Dedifferentiated amniotic fluid mesenchymal stem cell (primary cell): ENCODE measurements around the gene KDM2A.
"Not testable (repeated sequence)": the region's sequence is repeated elsewhere in the genome, so short reads cannot be mapped to it uniquely, and the experiment has no call there.

Source experiments
- DNase-seq: peaks from one replicate; pipeline ENCODE4 v3.0.0-alpha.2; 2016; ENCODE audit errors: extremely low spot score

Gene KDM2A

DNA sequence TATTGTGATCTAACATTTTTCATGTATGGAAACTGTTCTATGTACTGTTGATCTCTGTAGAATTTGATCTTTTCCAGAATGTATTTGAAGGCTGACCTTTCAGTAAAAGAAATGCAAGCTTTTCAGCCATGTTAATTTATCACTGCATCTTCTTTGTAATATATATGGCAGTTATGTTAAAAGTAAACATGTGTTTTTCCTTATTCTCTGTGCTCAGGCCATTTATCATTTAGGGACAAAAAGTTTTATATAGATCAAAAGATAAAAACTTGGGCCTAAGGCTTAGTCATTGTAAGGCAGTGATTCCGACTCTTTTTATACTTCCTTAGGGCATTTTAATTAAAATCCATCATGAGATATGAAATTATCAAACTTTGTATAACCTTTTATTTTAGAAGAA, 48.7 kb downstream of the KDM2A start:
- DNase-seq, result no peak

DNA sequence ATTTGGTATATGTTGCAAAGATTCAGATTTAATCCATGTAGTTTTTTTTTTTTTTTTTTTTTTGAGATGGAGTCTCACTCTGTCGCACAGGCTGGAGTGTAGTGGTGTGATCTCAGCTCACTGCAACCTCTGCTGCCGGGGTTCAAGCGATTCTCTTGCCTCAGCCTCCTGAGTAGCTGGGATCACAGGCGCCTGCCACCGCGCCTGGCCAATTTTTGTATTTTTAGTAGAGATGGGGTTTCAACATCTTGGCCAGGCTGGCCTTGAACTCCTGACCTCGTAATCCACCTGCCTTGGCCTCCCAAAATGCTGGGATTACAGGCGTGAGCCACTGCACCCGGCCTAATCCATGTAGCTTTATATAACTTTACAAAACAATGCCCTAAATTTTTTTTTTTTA, 49.8 kb downstream of the KDM2A start:
- DNase-seq, result not testable (repeated sequence)

DNA sequence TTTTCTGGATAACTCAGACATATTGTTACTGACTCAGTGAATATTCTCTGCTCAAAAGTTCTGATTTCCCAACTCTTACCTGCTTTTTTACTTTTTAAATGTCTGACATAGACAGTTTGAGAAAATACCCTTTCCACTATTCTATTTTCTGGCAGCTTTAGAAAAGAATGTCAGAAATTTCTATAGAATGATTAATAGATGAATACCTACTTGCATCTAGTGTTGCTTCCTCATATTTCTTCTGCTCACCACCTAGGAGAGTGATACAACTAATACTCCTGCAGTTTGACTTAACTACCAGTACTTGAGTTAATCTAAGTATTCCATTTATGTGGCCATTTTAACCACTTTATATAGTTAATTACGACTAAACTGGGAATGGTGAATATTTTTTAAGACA, 55.2 kb downstream of the KDM2A start:
- DNase-seq, result no peak

DNA sequence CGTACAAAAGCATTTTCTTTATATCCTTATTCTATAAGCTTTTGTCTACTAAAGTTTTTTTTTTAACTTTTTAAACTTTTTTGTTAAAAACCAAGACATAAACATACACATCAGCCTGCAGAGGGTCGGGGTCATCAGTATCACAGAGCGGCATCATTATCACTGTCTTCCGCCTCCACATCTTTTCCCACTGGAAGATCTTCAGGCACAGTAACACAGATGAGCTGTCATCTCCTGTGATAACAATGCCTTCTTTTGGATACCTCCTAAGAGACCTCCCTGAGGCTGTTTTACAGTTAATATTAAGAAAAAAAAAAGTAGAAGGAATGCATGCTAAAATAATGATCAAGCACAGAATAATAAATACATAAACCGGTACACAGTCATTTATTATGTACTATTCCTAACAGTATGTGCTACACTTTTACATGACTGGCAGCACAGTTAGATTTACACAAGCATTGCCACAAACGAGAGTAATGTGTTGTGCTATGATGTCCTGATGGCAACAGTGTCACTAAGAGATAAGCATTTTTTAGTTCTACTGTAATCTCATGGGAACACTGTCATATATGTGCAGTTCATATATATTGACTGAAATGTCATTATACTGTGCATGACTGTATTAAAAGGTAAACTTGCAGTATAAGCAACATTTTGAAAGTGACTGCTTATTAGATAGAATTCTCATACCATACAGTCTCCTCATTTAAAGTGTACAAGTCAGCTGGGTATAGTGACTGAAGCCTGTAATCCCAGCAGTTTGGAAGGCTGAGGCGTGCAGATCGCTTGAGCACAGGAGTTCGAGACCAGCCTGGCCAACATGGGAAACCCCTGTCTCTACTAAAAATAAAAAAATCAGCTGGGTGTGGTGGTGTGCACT, 58.6 kb downstream of the KDM2A start:
- no peak for DNase-seq

DNA sequence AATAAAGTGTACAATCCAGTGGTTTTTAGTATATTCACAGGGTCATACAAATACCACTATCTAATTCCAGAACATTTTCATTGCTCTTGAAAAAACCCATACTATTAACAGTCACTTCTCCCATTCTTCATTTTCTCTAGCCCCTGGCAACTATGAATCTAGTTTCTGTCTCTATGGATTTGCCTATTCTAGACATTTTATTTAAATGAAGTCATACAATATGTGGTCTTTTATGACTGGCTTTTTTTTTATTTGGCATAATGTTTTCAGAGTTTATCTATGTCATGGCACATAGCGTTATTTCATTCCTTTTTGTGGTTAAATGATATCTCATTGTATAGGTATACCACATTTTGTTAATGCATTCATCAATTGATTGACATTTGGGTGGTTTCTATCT, 59.4 kb downstream of the KDM2A start:
- no peak for DNase-seq

DNA sequence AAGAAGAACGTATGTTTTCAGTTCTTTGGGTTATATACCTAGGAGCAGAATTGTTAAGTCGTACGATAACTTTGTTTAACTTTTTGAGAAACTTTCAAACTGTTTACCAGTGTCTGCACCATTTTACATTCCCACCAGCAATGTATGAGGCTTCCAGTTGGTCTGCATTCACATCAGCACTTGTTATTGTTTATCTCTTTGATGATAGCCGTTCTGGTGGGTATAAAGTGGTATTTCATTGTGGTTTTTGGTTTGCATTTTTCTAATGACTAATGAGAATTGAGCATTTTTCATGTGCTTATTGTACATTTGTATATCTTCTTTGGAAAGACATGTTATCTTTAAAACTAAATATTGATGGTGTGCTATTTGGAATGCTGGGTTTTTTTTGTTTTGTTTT, 59.8 kb downstream of the KDM2A start:
- no peak for DNase-seq

DNA sequence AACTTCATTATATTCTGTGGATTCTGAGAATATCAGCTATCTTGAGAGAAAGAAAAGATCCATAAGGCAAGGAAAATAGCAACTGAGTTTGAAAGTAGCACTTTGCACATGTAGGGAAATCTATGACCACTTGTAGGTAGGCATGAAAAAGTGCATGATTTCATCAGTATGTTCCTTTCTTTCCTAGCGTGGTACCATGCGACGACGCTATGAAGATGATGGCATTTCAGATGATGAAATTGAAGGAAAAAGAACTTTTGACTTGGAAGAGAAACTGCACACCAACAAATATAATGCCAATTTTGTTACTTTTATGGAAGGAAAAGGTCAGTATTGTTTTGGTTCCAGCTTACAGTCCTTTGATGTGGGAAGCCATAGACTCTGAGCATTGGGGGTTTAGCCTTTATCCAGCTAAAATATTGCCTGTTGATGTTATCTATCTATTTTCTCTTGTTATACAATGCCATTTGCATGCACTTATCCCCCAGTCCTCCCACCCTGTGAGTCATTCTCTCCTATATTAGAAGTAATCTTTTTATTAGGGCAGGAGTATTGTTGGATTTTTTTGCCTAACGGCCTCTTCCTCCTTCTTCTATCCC, 60.9 kb downstream of the KDM2A start:
- no peak for DNase-seq

DNA sequence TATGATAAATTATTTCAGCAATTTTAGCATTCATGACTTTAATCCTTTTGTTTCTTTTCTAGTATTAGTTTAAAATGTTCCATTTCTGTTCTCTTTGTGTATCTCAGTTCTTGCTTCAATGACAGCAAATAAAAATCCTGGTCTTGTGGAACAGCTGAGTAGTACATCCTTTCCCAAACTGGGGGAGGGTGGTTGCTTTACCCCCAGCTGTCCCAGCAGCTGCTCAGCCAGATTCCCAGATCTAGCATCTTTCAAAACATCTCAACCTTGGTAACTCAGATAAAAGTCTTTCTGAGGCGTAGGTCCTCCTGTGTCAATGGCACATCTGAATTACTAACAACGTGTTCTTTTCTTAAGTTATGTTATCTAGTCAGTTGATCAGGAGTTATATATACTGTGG, 75.0 kb downstream of the KDM2A start:
- no peak for DNase-seq

DNA sequence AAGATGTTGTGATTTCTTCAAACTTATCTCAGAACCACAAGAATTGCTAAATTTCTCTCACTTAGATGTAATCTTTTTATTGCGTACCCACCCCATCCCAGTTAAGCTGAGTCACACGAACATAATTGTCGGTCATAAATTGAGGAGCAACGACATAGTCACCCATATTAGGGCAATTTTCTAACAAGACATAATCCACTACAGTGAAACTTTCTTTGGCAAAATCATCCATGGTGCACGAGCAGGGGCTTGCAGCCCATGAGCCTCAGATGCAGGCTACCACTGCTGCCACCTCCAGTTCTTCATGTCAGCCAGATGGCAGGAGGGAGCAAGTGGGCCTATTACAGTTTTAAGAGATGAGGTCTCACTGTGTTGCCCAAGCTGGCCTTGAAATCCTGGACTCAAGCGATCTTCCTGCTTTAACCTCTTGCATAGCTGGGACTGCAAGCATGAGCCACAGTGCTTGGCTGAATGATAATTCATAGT, 77.0 kb downstream of the KDM2A start:
- DNase-seq, result no peak

DNA sequence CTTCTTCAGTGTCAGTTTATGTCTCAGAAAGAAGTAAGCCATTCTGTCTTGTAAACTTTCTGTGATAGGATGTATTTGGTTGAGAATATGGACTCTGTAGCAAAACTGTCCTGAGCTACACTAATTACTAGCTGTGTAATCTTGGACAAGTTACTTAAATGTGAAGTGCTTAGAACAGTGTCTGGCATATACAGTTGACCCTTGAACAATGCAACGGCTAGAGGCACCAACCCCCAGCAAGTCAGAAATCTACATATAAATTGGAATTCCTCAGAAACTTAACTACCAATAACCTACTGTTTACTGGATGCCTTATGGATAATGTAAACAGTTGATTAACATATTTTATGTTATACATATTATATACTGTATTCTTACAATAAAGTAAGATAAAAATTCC, 78.5 kb downstream of the KDM2A start:
- no peak for DNase-seq

DNA sequence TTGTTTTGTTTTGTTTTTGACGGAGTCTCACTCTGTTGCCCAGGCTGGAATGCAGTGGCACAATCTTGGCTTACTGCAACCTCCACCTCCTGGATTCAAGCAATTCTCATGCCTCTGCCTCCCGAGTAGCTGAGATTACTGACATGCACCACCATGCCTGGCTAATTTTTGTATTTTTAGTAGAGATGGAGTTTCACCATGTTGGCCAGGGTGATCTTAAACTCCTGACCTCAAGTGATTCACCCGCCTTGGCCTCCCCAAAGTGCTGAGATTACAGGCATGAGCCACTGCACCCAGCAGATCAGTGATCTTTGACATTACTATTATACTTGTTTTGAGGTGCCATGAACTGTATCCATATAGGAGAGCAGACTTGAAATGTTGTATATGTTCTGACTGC, 79.7 kb downstream of the KDM2A start:
- DNase-seq, result not testable (repeated sequence)

DNA sequence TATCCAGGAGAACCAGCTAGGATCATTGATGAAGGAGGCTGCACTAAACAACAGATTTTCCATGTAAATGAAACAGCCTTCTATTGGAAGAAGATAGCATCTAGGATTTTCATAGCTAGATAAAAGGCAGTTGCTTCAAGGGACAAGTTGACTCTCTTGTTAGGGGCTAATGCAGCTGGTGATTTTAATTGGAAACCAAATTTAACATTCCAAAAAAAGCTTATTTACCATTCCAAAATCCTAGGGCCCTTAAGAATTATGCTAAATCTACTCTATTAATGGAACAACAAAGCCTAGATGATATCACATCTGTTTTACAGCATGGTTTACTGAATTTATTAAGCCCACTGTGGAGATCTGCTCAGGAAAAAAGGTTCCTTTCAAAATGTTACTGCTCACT, 80.7 kb downstream of the KDM2A start:
- no peak for DNase-seq

DNA sequence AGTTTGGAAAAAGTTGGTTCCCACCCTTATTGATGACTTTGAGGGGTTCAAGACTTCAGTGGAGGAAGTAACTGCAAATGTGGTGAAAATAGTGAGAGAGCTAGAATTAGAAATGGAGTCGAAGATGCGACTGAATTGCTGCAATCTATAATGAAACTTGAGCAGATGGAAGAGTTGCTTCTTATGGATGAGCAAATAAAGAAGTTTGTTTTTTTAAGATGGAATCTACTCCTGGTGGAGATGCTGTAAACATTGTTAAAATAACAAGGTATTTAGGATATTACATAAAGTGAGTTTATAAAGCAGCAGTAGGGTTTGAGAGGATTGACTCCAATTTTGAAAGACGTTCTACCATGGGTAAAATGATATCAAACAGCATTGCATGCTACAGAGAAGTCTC, 83.0 kb downstream of the KDM2A start:
- no peak for DNase-seq

DNA sequence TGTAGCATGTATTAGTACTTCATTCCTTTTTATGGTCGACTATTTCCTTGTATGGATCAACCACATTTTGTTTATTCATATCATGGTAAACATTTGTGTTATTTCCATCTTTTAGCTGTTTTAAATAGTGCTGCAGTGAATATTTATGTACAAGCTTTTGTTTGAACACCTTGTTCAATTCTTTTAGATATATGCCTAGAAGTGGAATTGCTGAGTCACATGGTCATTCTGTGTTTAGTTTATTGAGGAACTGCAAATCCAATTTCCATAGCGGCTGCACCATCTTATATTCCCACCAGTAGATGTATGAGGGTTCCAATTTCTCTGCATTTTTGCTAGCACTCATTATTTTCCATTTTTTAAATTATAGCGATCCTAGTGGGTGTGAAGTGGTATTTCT, 85.8 kb downstream of the KDM2A start:
- DNase-seq, result no peak

DNA sequence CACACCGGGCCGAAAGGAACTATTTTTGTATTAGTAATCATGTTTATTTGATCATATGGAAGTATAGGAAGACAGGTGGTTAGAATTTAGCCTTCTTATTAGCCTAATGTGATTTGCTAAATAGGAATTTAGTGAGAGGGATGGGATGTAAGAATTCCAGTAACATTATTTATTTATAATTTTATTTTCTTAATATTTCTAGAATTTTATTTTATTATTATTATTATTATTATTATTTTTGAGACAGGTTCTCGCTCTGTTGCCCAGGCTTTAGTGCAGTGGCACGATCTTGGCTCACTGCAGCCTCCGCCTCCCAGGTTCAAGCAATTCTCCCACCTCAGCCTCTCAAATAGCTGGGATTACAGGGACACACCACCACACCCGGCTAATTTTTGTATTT, 90.2 kb downstream of the KDM2A start:
- DNase-seq, result not testable (repeated sequence)

DNA sequence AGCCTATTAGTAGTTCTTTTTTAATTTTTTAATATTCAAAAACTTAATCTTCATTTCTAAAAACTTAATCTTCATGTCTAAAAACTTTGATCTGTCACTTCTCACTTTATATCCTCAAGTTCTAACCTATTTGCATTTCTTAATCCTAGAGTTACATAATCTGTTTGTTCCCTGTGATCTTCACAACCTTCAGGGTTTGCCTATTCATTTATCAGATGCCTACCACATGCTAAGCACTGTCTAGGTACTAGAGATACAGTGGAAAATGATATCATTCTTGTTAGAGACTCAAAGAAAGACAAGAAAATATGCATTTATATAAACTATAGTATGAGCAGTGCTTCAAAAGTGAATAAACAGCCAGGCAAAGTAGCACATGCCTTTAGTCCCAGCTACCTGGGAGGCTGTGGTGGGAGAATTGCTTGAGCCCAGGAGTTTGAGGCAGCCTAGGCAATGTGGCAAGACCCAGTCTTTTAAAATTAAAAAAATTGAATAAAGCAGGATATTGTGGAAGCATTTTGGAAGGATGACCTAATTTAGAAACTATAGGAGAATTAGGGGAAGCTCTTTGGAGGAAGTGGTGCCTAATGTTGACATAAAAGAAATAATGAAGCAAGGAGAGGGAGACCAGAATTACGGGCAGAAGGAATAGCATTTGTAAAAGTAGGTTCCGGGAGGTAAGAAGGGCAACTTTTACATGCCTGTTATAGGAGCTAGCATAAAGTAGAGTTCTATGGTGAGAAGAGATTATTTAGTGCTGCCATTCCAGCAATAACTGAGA, 92.8 kb downstream of the KDM2A start:
- DNase-seq, result no peak

DNA sequence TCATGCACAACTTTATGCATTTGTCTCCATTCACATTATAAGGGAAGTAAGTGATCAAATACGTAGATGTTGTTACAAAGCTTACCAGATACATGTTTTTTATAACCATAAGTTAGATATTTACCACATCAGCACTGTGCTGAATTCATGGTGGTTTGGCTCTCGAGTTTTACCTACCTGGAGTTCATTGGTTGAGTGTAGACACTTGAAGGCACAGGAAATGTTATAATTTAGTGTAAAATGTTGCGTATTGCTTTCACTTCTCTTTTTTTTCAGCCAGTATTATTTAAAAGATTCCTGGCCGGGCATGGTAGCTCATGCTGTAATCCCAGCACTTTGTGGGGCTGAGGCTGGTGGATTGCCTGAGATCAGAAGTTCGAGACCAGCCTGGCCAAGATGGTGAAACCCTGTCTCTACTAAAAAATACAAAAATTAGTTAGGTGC, 94.1 kb downstream of the KDM2A start:
- no peak for DNase-seq

DNA sequence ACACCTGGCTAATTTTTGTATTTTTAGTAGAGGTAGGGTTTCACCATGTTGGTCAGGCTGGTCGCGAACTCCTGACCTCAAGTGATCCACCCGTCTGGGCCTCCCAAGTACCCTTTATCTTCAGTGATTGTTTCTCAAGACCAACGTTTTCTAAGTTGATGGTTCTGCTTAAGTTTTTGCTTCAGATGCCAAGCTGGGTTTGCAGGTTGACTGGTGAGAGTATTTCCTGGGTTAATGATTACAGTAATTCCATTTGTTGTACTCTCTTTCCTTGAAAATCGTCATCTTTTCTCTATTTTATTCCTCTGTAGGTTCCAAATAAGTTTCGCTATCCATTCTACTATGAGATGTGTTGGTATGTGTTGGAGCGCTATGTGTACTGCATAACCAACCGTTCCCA, 108.7 kb downstream of the KDM2A start:
- no peak for DNase-seq

DNA sequence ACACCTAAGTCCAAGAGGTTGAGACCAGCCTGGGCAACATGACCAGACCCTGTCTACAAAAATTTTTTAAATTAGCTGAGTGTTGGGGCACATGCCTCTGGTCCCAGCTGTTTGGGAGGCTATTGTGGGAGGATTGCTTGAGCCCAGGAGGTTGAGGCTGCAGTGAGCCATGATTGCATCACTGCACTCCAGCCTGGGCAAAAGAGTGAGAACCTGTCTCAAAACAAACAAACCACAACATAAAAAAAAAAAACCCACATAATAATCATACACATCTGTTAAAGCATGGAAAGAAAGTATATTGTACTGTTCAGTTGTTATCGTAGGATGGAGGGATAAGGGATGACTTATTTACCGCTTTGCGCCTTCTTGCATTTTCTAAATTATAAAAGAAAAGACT, 111.3 kb downstream of the KDM2A start:
- no peak for DNase-seq

DNA sequence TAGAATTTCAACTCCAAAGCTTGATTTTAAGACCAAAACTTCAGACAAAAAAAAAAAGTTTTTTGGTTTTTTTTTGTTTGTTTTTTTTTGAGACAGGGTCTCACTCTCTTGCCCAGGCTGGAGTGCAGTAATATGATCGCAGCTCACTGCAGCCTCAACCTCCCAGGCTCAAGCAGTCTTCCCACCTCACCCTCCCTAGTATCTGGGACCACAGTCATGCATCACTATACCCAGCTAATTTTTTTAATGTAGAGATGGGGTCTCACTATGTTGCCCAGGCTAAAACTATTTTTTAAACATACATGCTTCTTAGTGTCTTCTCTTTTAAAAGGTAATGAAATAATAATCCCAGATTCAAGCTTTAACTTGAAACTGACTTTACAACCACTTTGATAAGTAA, 111.8 kb downstream of the KDM2A start:
- no peak for DNase-seq

DNA sequence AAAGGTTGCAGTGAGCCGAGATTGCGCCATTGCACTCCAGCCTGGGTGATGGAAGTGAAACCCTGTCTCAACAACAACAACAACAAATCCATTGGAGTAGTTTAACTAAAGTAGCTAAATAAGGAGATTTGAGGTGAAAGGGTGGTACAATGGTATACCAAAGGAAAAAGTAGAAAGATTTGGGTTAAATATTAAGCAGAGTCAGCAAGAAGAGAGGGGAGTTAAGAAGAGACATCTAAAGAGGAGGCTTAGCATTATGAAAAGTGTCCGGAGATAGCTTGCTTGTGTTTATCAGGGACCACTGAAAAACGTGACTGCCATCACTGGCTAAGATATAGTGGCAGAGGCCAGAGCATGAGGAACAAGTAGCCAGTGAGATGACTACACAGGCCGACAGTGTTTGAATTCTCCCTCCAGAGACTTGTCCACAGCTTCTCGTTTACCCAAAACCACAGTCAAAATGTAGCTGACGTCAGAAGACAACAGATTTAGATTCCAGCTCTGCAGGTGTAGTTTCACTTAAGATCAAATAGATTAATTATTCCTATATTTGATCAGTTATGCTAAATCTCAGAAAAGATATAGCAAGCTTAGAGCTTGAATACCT, 114.6 kb downstream of the KDM2A start:
- DNase-seq, result no peak

DNA sequence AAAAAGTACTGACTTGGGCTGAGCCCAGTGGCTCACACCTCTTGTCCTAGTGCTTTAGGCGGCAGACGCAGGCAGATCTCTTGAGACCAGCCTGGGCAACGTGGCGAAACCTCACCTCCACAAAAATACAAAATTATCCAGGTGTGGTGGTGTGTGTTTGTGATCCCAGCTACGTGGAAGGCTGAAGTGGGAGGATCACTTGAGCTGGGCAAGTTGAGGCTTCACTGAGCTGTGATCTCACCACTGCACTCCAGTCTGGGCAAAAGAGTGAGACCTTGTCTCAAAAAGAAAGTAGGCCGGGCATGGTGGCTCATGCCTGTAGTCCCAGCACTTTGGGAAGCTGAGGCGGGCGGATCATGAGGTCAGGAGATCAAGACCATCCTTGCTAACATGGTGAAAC, 115.5 kb downstream of the KDM2A start:
- DNase-seq, result not testable (repeated sequence)
